Fibroblast of mammary gland (primary cell): Measurements from ENCODE around the gene SH2D2A.

ENCODE experiments used
- DNase-seq: peaks from one replicate; pipeline ENCODE4 v3.0.0-alpha.2; 2010; ENCODE audit warnings: low read depth
- H3K4me3 ChIP-seq: 2 replicates; pipeline ENCODE4 v1.5.1; 2011; ENCODE audit warnings: low read depth, mild to moderate bottlenecking, low read length, moderate library complexity; ENCODE audit not compliant: control insufficient read depth
- CTCF ChIP-seq: conservative IDR thresholded peaks from 2 replicates; pipeline ENCODE4 v1.5.1; 2011; ENCODE audit warnings: low read depth, low read length, inconsistent platforms; ENCODE audit not compliant: control insufficient read depth, insufficient read depth

The SH2D2A gene

DNA sequence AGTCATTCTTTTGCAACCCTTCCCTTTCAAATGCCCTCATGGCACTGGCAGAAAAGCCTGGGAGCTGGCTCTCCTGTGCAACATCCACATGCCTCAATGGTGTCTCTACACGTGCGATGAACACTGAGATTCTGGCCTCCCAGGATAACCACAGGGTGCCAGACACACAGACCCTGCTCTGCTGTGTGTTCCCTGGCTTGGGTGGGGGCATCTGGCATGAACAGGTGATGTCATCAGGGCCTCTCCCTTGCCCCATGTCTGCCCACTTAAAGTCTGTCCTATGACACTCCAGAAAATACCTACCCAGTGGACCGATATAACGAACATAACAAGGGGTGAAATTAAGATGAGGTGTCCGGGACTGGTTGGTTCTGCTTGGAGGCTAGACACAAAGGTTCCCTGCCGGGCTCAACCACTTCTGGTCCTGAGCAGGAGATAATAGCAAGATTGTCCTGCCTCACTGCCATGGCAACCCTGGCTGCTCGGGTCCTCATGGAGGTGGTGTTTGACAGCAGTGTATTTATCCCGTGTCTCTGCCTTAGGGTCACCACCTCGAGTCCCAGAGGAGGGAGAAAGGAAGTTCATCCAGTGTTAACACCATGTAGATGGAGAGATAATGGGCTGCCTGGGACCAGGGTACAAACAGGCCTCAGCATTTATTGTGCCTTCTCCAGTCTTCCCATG, 22.9 kb upstream of the SH2D2A start:
- DNase-seq, result no peak
- no peak for TF ChIP-seq CTCF

DNA sequence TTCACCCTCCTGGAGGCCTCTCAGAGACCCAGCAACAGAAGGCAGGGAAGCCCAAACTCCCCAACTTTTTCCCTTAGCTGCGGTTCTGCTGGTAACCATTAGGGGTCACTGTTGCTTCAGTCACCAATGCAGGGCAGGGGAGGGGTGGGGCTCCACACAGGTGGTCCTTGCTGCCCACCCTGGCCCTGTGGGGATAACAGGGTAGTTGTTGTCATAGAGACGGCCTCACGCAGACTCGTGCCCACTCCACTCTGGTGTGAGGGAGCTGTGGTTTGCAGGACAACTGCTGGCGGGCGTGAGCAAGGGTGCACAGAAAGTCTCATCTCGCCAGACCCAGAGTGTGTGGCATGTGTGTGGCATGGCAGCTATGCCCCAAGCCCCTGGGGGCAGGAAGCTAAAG, 22.3 kb upstream of the SH2D2A start:
- DNase-seq, result peak; percentile 21
- TF ChIP-seq CTCF, result peak; percentile 91

More for the DNA sequence above, 22.9 kb upstream of the SH2D2A start:
- no peak overlapping the region for H3K4me3 ChIP-seq

DNA sequence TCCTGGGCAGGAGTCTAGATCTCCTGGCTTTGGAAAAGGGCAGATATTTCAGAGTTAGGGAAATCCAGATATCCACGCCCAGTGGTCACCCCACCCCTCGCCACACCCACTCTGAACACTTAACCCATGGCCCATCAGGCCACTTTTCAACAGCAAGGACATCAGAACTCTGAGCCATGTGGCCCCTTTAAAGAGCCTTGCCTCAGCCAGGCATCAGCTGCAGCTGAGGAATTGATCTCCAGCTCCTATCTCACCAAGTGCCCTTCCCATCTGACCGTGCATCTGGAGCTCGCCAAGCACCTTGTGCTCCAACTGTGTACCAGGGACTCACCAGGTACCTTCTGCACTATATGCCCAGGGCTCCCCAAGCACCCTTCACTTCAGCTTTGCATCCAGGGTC, 20.2 kb upstream of the SH2D2A start:
- TF ChIP-seq CTCF, result no peak
- H3K4me3 ChIP-seq, result no peak overlapping the region
- no peak for DNase-seq

More for the DNA sequence above, 22.3 kb upstream of the SH2D2A start:
- no peak overlapping the region for H3K4me3 ChIP-seq

GRCh38 chr1:156836041-156836654, 19.5 kb upstream of the SH2D2A start:
- no peak for DNase-seq
- H3K4me3 ChIP-seq, result no peak overlapping the region
- TF ChIP-seq CTCF, result no peak

DNA sequence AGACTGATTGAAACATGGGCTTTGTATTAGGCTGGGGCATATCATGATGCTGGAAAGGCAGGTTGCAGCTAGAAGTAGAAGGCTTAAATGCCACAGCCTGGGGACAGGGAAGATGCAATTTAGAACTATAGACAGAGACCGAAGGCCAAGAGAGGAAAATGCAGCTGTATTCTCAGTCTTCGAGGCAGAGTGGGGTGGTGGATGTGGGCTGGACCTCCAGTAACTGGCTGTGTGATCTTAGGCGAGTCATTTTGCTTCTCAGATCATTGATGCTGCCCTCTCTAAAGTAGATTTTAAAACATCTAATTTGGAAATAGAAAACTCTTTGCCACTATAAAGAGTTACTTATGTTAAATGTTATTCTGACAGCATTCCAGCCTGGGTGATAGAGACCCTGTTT, 17.7 kb upstream of the SH2D2A start:
- no peak for DNase-seq
- no peak for TF ChIP-seq CTCF
- H3K4me3 ChIP-seq, result no peak overlapping the region

GRCh38 chr1:156833603-156834002, 17.0 kb upstream of the SH2D2A start:
- no peak for TF ChIP-seq CTCF
- DNase-seq, result no peak
- H3K4me3 ChIP-seq, result no peak overlapping the region
